Measurements from ENCODE around the gene CDK14.

- TF ChIP-seq CTCF (IDR thresholded peaks at IDR 0.05), result no peak
- TF ChIP-seq POLR2A (IDR thresholded peaks at IDR 0.05), result no peak
Measured at GRCh38 chr7:90728568-90728967, 132.4 kb downstream of the CDK14 start.
